GM19043 (cell line): ENCODE measurements around the gene MAPK4.

ENCODE experiments used
- ATAC-seq: cut with Tn5 transposase; IDR thresholded peaks from one replicate; pipeline ENCODE4 v1.9.1; 2021; ENCODE audit warnings: low read depth; ENCODE audit not compliant: unreplicated experiment

MAPK4 gene

GRCh38 chr18:50622320-50622719 lies 62.4 kb downstream of the MAPK4 start:
- ATAC-seq: no peak

DNA sequence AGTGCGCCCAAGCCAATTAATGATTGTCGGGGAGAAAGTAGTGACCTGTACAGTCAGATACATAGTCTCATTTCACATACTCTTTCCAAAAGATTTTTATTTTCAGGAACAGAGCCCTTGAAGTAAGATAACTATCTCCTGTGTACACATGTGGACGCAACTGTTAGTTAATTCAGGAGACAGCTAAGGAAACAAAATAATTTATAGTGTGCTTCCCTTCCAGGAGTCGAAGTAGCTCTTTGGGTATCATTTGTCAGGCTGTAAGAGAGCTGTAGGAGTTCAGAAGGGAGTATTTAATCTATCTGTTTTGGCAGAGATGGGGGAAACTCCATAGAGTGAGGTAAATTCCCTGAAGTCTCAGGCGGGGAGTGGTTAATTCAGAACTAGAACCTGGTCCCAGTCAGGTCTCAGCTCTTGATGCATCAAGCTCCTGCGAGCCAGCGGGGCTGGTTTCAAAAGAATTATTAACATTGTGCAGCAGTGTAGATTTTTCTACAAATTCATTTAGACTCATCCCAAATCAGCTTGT lies 63.0 kb downstream of the MAPK4 start:
- no peak for ATAC-seq

DNA sequence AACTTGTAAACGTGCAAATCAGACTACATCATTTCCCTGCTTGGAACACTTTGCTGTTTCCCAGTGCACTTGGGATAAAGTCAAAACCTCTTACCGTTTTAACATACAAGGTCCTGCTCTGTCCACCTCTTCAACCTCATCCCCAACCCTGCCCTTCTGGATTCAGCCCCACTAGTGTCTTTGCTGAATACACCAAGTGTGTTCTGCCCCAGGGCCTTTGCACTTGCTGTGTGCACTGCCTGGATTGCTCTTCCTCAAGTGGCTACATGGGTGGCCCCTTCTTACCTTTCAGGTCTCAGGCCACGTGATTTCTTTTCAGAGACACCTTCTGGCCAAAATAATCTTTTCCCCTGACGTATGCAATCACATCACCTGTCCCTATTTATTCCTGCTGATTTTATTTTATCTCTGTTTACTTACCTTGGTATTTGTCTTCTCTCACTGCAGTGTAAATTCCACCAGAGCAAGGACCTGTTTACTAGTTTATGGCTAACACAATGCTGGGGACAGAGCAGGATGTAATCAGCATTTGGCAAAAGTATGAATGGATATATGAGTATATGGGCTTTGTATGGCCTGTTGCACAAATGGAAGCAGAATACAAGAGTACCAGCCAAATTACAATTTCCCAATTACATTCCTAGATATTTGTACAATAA lies 63.9 kb downstream of the MAPK4 start:
- no peak for ATAC-seq

GRCh38 chr18:50624981-50625380 lies 65.1 kb downstream of the MAPK4 start:
- ATAC-seq: no peak

DNA sequence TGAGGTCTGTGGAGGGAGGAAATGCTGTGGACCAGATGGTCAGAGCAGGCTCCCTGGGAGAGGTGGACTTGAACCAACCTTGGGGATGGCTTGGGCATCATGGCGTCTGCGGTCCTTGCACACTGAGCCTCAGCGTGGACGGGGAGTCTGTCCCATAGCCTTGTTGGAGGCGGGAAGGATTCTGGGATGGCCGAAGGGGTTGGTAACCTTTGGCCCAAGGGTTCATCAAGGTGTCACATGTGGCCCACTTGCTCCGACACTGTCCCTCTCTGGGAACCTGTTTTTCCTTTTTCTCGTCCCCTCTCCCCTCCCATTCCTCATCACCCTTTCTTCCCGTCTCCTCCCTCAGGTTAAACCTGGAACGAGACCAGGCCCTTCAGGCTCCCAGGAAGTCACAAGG lies 66.4 kb downstream of the MAPK4 start:
- no peak for ATAC-seq

- no peak for ATAC-seq
Measured at GRCh38 chr18:50627594-50628532, 68.0 kb downstream of the MAPK4 start.

GRCh38 chr18:50628533-50628905 lies 68.6 kb downstream of the MAPK4 start:
- ATAC-seq: no peak

DNA sequence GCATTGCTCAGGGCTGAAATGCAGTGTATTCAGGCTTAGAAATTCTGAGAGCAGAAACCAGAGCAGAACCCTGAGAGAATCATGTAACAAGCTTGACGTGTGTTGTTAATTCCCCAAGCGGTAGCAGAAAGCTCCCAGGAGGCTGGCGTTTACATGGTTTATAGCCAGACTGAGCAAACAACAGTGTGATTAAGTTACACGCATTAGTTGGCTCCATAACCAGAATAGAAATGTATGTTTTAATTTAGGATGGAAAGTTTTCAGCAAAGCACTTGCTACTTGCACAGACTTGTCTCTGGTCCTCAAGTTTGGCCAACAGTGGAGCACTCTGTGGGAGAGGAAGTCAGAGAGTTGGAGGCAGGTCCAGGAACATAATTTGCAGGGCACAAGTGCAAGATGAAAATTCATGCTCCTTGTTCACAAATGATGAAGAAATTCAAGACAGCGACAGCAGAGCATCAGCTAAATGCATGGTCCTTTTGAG lies 69.3 kb downstream of the MAPK4 start:
- no peak for ATAC-seq

GRCh38 chr18:50630895-50631294 lies 71.0 kb downstream of the MAPK4 start:
- no peak for ATAC-seq

DNA sequence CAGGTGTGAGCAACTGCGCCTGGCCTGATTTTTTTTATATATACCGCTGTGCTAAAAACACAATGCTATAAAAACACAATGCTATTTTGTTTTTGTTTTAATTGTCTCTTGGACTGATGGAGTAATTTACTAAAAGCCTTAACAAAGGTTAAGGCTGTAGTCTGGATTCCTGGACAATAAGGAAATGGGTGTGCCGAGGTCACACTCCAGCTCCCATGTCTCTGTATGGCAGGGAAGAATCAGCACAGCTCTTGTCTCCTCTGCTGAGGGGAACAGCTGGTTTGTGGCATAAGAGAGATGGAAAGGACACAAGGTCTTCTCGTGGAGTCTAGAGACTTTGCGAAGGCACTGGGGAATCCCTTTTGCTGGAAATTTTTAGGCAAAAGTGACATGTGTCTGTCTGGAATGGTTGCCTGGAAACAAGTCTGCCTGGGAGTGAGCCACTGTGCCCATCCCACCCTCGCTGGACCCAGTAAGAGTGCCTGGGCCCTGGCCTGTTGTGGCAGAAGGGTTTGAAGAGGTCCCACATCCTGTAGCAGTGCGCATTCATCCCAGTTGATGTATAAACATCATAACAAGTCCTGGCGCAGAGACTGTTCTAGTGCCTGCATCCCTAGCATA lies 73.1 kb downstream of the MAPK4 start:
- no peak for ATAC-seq

DNA sequence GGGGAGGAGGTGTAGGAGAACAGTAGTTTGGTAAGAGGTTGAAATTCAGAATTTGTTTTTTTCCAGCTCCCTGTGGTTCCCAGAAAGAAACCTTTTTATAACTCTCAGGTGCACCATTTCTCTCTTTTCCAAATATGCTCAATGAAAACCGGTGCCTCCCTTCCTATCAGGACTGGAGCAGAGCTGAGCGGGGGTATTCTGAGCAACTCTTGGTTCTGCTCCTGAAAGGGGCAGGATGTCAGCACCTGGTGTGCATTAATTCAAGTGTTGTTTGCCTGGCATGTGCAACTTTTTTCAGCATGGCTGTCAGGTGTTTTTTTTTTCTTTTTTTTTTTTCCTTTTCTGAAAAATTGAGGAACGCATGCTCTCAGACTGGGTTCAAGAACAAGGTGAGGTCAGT lies 74.1 kb downstream of the MAPK4 start:
- ATAC-seq: no peak

GRCh38 chr18:50636366-50637057 lies 76.6 kb downstream of the MAPK4 start:
- no peak for ATAC-seq

DNA sequence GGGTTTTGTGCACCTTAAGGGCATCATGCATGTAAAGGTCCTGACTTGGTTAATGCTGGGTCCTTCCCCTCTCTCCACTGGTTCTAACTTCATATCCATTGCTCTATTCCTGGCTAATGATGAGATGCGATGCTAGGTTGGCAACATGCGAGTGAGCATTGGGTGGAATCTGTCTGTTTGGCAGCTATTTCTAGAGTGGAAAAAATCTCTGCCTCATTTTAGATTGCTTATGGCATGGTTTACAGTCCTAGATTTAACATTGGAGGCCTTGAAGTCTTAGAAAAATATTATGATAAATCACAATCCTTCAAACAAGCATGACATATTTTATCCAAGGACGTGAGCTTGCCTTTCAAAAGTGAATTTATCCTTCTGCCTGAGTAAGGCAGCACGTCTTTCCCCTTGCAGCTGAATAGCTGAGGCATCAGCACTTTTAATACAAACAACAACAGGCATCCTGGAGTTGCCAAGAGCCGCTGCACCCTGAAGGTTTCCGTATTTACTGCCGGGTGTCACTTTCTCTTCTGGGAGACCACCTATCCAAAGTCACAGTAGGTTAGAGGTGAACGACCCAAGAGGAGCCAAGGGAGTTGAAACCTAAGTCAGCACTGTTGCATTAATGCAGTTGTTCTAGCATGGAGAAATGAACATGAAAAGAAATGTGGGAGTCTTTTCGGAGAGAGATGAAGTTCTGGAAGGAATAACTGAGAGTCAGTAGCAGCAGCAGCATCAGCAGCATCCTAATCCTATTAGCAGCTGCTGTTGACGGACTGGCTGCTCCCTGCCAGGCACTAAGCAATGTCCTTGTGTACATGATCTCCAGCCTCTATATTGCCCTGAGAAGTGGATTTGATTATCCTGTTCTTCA lies 78.4 kb downstream of the MAPK4 start:
- ATAC-seq: no peak

DNA sequence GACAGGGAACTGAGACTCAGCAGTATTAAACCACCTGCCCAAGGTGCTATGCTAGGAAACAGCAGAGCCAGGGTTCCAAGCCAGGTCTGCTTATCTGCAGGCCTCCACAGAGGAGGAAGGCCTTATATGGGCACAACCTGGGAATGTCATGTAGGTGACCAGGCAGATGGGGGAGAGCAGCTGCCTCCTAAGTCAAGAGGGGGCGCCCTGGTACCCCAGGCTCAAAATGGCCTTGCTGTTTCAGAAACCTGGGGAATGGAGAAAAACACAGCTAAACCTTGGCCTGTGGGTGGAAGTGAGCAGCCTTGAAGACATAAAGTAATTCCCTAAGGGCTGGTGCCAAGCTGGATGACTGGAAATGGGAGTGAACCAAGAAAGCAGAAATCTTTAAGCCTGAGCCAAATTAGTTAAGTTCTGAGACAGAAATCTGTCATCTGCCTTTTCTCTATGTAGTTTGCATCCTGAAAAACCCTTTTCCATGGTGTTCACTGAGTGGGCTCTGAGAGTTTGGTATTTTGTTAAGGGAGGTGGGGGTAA lies 79.1 kb downstream of the MAPK4 start:
- no peak for ATAC-seq

- ATAC-seq: no peak
Measured at GRCh38 chr18:50639711-50640110, 79.8 kb downstream of the MAPK4 start.

DNA sequence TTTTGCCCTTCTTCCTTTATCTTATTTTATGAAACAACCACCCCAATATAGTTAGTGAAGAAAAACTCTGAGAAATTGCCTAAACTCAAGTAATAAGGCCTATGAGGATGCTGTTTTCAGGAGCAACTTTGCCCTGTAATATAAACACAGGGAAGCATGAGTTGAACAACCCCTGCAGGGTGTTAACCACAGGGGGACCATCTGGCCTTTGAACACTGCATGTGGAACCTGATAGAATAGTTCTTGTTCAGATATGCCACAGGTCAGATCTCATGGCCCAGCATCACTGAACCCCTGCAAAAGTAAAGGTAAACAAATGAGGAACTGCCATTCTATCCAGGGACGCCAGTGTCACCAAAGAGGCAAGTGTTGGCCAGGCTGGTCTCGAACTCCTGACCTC lies 82.6 kb downstream of the MAPK4 start:
- no peak for ATAC-seq

DNA sequence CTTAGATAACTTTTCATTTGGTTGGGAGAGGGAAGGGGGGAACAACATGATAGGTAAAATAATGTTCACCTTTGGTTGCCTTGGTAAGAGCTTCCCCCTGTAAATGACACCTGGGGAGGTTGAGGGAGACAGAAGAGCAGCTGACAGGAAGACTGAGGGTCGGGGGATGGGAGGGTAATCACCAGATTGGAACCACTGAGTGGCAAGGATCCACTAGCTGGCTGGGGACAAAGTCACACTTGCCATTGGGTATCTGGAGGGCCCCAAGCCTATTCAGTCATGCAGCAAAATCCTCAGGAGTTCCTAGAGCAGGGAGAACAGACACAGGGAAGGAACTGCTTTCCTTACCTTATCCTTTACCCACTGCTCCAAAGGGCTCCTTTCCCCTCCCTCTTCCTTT lies 84.3 kb downstream of the MAPK4 start:
- no peak for ATAC-seq

GRCh38 chr18:50644807-50645206 lies 84.9 kb downstream of the MAPK4 start:
- ATAC-seq: no peak

DNA sequence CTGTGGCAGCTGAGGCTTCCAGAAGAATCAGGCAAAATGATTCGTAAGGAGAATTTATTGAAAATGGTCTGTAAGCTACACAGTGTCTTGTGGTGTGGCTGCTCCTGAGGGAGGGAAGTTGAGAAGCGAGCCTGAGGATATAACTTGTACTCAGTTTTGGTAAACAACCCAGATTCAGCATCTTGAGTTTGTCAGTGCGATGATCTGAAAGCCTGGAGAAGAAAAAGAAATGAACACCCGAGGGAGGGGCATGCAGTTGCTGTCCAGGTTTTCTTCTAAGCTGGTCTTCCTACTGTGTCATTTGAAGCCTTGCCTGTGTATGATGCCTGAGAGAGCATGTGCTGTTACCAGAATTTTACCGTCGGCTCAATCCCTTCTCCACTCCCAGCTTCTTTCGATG lies 87.3 kb downstream of the MAPK4 start:
- no peak for ATAC-seq
